ENCODE measurements around the gene WIPF1.

The WIPF1 gene

GRCh38 chr2:174545240-174545639, 52.4 kb downstream of the WIPF1 start:
- TF ChIP-seq CTCF (conservative IDR thresholded peaks at IDR 0.05; ENCODE audit: low read depth, low read length), result no peak
- no peak overlapping the region for H3K4me3 ChIP-seq (ENCODE audit: low read depth, low read length)
- no peak for DNase-seq (ENCODE audit: low read depth)

GRCh38 chr2:174544802-174545201, 52.8 kb downstream of the WIPF1 start:
- H3K4me3 ChIP-seq (ENCODE audit: low read depth, low read length), result no peak overlapping the region
- no peak for DNase-seq (ENCODE audit: low read depth)
- TF ChIP-seq CTCF (conservative IDR thresholded peaks at IDR 0.05; ENCODE audit: low read depth, low read length), result no peak

GRCh38 chr2:174544156-174544555, 53.4 kb downstream of the WIPF1 start:
- DNase-seq (ENCODE audit: low read depth), result no peak
- TF ChIP-seq CTCF (conservative IDR thresholded peaks at IDR 0.05; ENCODE audit: low read depth, low read length), result no peak
- no peak overlapping the region for H3K4me3 ChIP-seq (ENCODE audit: low read depth, low read length)

GRCh38 chr2:174540893-174541292, 56.7 kb downstream of the WIPF1 start:
- no peak for DNase-seq (ENCODE audit: low read depth)
- TF ChIP-seq CTCF (conservative IDR thresholded peaks at IDR 0.05; ENCODE audit: low read depth, low read length), result no peak
- H3K4me3 ChIP-seq (ENCODE audit: low read depth, low read length), result no peak overlapping the region

- DNase-seq (ENCODE audit: low read depth), result no peak
- TF ChIP-seq CTCF (conservative IDR thresholded peaks at IDR 0.05; ENCODE audit: low read depth, low read length), result no peak
- no peak overlapping the region for H3K4me3 ChIP-seq (ENCODE audit: low read depth, low read length)
Observed at GRCh38 chr2:174535757-174536703, 61.6 kb downstream of the WIPF1 start.

- no peak for TF ChIP-seq CTCF (conservative IDR thresholded peaks at IDR 0.05; ENCODE audit: low read depth, low read length)
- H3K4me3 ChIP-seq (ENCODE audit: low read depth, low read length), result no peak overlapping the region
- no peak for DNase-seq (ENCODE audit: low read depth)
Observed at GRCh38 chr2:174535083-174535482, 62.5 kb downstream of the WIPF1 start.

- H3K4me3 ChIP-seq (ENCODE audit: low read depth, low read length), result no peak overlapping the region
- no peak for DNase-seq (ENCODE audit: low read depth)
- no peak for TF ChIP-seq CTCF (conservative IDR thresholded peaks at IDR 0.05; ENCODE audit: low read depth, low read length)
Observed at GRCh38 chr2:174529916-174530315, 67.7 kb downstream of the WIPF1 start.

Measured in choroid plexus epithelial cell (primary cell).